Fibroblast of skin of scalp (primary cell): ENCODE measurements around the gene SURF1.
"Not testable (repeated sequence)": the region's sequence is repeated elsewhere in the genome, so short reads cannot be mapped to it uniquely, and the experiment has no call there.

Experiments
- DNase-seq: peaks from one replicate; pipeline ENCODE4 v3.0.0-alpha.2; 2013

SURF1 gene

GRCh38 chr9:133342570-133342969, 13.7 kb downstream of the SURF1 start:
- no peak for DNase-seq

- DNase-seq: no peak
Measured at GRCh38 chr9:133342069-133342406, 14.2 kb downstream of the SURF1 start.

GRCh38 chr9:133341369-133342068, 14.8 kb downstream of the SURF1 start:
- DNase-seq: no peak

GRCh38 chr9:133340916-133341315, 15.4 kb downstream of the SURF1 start:
- no peak for DNase-seq

- no peak for DNase-seq
Measured at GRCh38 chr9:133340256-133340655, 16.0 kb downstream of the SURF1 start.

DNA sequence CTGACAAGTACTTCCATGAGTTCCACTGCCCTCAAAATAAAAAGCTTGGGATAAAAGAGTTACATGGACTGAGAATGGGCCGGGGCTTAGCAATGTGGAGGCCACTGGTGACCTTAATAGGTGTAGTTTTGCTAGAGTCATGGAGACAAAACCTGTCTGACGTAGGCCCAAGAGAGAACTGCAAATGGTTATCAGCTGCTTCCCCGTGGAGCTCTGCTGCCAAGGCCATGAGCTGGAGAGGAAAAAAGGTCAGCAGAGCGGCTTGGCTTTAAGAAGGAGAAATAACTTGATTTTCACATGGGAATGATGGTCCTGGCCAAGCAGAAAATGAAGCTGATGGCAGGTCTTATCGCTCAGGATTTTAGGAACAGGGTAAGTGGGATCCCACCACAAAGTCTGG, 16.6 kb downstream of the SURF1 start:
- no peak for DNase-seq

GRCh38 chr9:133335924-133336811, 20.1 kb downstream of the SURF1 start, which contains the start of gene SURF6:
Gene SURF6 (minus strand): TSS chr9:133336188. CDS start chr9:133336132, 56 bp downstream.
- peak; percentile 91 for DNase-seq

GRCh38 chr9:133334888-133335287, 21.4 kb downstream of the SURF1 start:
- DNase-seq: not testable (repeated sequence)

- DNase-seq: no peak
Measured at GRCh38 chr9:133334161-133334560, 22.1 kb downstream of the SURF1 start.

DNA sequence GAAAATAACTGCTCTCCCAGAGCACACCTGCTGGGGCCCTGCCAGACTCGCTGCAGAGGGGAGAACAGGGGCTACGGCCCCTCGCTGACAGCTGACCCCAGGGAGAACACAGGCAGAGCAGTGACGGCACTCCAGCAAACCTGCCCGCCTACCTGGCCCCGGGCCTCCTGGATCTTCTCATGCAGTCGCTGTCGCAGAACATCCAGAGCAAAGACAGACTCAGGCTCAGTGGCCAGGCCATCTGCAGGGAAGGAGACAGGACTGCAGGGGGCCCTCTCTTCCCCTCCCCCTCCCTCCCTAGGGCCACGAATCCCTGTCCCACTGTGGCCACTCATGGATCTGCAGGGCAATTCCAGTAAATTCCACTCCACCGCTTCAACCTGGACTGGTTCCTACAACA, 22.7 kb downstream of the SURF1 start:
- DNase-seq: no peak

GRCh38 chr9:133333011-133333410, 23.3 kb downstream of the SURF1 start:
- no peak for DNase-seq

DNA sequence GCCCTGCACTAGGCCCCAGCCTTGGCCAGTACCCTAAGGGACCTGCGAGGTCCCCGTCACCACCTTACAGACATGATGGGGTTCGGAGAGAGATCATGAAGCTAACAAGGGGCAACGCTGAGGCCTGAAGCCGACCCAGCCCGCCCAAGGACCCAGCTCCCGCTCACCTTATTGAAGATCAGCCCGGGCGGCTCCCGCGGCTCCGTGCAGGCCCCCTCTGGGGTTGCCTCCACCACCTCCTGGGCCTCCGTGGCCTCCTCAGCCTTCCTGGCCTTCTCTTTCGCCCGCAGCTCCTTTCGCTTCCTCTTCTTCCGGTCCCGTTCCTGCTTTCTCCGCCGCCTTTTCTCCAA, 23.9 kb downstream of the SURF1 start:
- no peak for DNase-seq

GRCh38 chr9:133331641-133332380, 24.5 kb downstream of the SURF1 start:
- no peak for DNase-seq

- no peak for DNase-seq
Measured at GRCh38 chr9:133331221-133331620, 25.1 kb downstream of the SURF1 start.

- DNase-seq: not testable (repeated sequence)
Measured at GRCh38 chr9:133329306-133330156, 26.8 kb downstream of the SURF1 start.

- DNase-seq: no peak
Measured at GRCh38 chr9:133327834-133328484, 28.3 kb downstream of the SURF1 start.

DNA sequence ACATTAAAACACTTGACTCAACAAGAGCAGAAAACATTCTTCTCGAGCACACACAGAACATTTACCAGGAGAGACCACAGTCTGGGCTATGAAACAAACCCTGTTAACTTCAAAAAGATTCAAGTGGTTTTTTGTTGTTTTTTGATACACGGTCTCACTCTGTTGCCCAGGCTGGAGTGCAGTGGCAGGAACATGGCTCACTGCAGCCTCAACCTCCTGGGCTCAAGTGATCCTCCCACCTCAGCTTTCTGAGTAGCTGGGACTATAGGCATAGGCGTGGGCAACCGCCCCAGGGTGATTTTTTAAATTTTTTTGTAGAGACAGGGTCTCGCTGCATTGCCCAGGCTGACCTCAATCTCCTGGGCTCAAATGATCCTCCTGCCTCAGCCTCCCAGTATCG, 29.3 kb downstream of the SURF1 start:
- not testable (repeated sequence) for DNase-seq

- DNase-seq: no peak
Measured at GRCh38 chr9:133323991-133324703, 32.1 kb downstream of the SURF1 start.

DNA sequence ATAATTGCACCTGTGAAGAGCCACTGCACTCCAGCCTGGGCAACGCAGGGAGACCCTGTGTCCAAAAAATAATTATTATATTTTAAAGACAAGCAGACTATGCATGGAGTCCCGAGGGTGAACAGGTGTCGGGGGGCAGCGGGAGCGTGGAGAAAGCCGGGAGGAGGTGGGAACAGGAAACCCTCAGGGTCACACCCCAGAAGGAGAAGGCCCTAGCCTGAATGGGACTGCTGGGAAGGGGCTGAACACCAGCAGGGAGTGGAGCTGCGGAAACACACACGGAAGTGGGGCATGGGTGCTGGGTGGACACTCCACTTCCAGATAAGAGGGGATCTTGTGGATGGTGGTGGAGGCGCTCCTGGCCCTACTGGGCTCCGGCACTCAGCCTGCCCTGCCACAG, 33.1 kb downstream of the SURF1 start:
- no peak for DNase-seq

- no peak for DNase-seq
Measured at GRCh38 chr9:133322701-133323100, 33.6 kb downstream of the SURF1 start.

- no peak for DNase-seq
Measured at GRCh38 chr9:133321411-133321935, 34.8 kb downstream of the SURF1 start.
